Suprapubic skin (tissue), 3 donors: Measurements from ENCODE around the gene AMPD2.
"Not testable (repeated sequence)": the region's sequence is repeated elsewhere in the genome, so short reads cannot be mapped to it uniquely, and the experiment has no call there.

ENCODE experiments used
- POLR2A ChIP-seq, 2 donors: fragments of 450-650 bp; IDR thresholded peaks; one replicate each; pipeline ENCODE4 v1.6.1; 2017; ENCODE audit warnings: antibody characterized with exemption in 2 of 2, mild to moderate bottlenecking in 2 of 2, moderate library complexity in 2 of 2
- TF ChIP-seq, protein P1 (sequence below), 2 donors: fragments of 200-600 bp in 1 of 2; fragments of 450-650 bp in 1 of 2; sonication (generic) in 1 of 2; IDR thresholded peaks; one replicate each; pipeline ENCODE4 v1.5.1; 2016 to 2019; ENCODE audit warnings: antibody characterized with exemption in 2 of 2, mild to moderate bottlenecking in 1 of 2, moderate library complexity in 1 of 2

DNA sequence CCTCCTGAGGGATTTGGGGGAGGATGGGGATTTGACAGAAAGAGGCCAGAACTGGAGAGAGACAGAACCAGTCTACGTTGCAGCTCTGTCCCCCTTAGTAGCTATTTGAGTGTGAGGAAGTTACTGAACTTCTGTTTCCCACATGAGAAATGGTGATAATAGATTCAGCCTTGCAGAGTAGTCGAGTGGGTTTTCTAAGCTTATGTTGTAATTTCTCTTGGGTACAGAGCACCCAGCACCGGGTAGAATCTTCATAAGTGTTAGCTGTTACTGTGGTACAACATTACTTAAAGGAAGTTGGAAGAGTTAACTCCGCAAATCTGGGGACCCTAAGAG lies 41.0 kb downstream of the AMPD2 start:
- TF ChIP-seq, protein P1, sequence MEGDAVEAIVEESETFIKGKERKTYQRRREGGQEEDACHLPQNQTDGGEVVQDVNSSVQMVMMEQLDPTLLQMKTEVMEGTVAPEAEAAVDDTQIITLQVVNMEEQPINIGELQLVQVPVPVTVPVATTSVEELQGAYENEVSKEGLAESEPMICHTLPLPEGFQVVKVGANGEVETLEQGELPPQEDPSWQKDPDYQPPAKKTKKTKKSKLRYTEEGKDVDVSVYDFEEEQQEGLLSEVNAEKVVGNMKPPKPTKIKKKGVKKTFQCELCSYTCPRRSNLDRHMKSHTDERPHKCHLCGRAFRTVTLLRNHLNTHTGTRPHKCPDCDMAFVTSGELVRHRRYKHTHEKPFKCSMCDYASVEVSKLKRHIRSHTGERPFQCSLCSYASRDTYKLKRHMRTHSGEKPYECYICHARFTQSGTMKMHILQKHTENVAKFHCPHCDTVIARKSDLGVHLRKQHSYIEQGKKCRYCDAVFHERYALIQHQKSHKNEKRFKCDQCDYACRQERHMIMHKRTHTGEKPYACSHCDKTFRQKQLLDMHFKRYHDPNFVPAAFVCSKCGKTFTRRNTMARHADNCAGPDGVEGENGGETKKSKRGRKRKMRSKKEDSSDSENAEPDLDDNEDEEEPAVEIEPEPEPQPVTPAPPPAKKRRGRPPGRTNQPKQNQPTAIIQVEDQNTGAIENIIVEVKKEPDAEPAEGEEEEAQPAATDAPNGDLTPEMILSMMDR (IDR thresholded peaks at IDR 0.05): not testable (repeated sequence)
- TF ChIP-seq POLR2A (IDR thresholded peaks at IDR 0.05): not testable (repeated sequence)
